ENCODE data around the gene LARGE1.

DNA sequence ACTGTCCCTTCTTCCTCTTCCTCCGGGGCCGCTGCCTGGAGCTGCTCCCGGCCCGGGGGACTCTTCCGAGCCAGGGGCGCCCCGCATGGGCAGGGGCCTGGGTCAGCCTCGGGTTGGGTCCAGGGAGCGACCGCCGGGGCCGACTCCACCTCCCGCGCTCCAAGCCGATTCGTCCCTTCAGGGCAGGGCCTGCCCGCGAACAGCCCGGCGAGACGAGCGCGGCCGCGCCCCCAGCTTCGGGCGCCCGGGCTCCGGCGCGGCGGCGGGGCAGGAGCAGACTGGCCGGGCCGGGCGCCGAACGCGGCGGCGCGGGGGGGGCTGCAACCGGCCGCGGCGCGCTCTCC lies at the start of gene LARGE1:
- TF ChIP-seq, protein P1, sequence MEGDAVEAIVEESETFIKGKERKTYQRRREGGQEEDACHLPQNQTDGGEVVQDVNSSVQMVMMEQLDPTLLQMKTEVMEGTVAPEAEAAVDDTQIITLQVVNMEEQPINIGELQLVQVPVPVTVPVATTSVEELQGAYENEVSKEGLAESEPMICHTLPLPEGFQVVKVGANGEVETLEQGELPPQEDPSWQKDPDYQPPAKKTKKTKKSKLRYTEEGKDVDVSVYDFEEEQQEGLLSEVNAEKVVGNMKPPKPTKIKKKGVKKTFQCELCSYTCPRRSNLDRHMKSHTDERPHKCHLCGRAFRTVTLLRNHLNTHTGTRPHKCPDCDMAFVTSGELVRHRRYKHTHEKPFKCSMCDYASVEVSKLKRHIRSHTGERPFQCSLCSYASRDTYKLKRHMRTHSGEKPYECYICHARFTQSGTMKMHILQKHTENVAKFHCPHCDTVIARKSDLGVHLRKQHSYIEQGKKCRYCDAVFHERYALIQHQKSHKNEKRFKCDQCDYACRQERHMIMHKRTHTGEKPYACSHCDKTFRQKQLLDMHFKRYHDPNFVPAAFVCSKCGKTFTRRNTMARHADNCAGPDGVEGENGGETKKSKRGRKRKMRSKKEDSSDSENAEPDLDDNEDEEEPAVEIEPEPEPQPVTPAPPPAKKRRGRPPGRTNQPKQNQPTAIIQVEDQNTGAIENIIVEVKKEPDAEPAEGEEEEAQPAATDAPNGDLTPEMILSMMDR (IDR thresholded peaks at IDR 0.05; ENCODE audit: low read length), result no peak
- no peak for TF ChIP-seq EZH2 (IDR thresholded peaks at IDR 0.05; ENCODE audit: borderline replicate concordance, low read length)
